Aorta (tissue), 5 donors: Measurements from ENCODE around the gene NUDT9. TPM values are rescaled to one million over a fixed set of nuclear protein-coding genes. Genes with fewer than 3 reads are reported as not detected.
A peak's percentile ranks its signal among the peaks of the same experiment; 100 is the strongest.
"Not testable (repeated sequence)": the region's sequence is repeated elsewhere in the genome, so short reads cannot be mapped to it uniquely, and the experiment has no call there.

Source experiments
- ATAC-seq: fragments of 200-7000 bp; cut with Tn5 transposase; one replicate; pipeline ENCODE4 v1.9.1; 2022; ENCODE audit warnings: moderate library complexity; ENCODE audit not compliant: low FRiP score
- DNase-seq, 2 donors: peaks; one replicate each; pipeline ENCODE4 v3.0.0-alpha.2; 2020
- H3K27ac ChIP-seq, 2 donors: one replicate each; pipeline ENCODE4 v1.5.1; 2013; ENCODE audit warnings: low read length in 2 of 2, mild to moderate bottlenecking in 2 of 2, moderate library complexity in 2 of 2, control low read depth in 1 of 2, inconsistent platforms in 1 of 2, low read depth in 1 of 2
- H3K27me3 ChIP-seq, 2 donors: one replicate each; pipeline ENCODE4 v1.6.1; 2013; ENCODE audit warnings: control low read depth in 1 of 2, low read length in 1 of 2, mild to moderate bottlenecking in 1 of 2, moderate library complexity in 1 of 2; ENCODE audit not compliant: insufficient read depth in 2 of 2, control insufficient read depth in 1 of 2
- H3K36me3 ChIP-seq, 2 donors: one replicate each; pipeline ENCODE4 v1.6.1; 2013; ENCODE audit warnings: control low read depth in 1 of 2, low read length in 1 of 2, mild to moderate bottlenecking in 1 of 2; ENCODE audit not compliant: insufficient read depth in 2 of 2, control insufficient read depth in 1 of 2
- H3K4me1 ChIP-seq, 2 donors: one replicate each; pipeline ENCODE4 v1.6.1; 2013; ENCODE audit warnings: low read length in 2 of 2, control low read depth in 1 of 2, mild to moderate bottlenecking in 1 of 2, moderate library complexity in 1 of 2; ENCODE audit not compliant: insufficient read depth in 2 of 2, control insufficient read depth in 1 of 2
- H3K4me3 ChIP-seq, 2 donors: one replicate each; pipeline ENCODE4 v1.5.1; 2013; ENCODE audit warnings: low read length in 2 of 2, control low read depth in 1 of 2, mild to moderate bottlenecking in 1 of 2
- H3K9me3 ChIP-seq: one replicate; pipeline ENCODE4 v1.6.1; 2013; ENCODE audit warnings: mild to moderate bottlenecking, low read length; ENCODE audit not compliant: control insufficient read depth
- WGBS, 2 donors: extraction: QIAGEN DNeasy Blood & Tissue Kit; methylation state at CpG; one replicate each; pipeline ENCODE4 v1.1.7; 2013; 5-methylcytosine and 5-hydroxymethylcytosine counted together
- intact Hi-C, 2 donors: fragments of 100-400 bp; cut with DNase I; formaldehyde crosslinking; loops; one replicate each; pipeline versions ENCODE4 v1.14.2 to v1.15.0; 2022
- polyA plus RNA-seq, 2 donors: library from polyadenylated mRNA; stranded (reverse); fragments of 200-250 nt; gene quantifications; one replicate each; pipeline ENCODE4 v1.2.3, GENCODE V29; 2013
- total RNA-seq, 2 donors: library from RNA; stranded (reverse); fragmentation: NEBNext Ultra II Directional; extraction: Animal tissue kit (Norgen Biotek cat#: 25700); gene quantifications; one replicate each; pipeline ENCODE4 v1.2.1, GENCODE V29; 2021
- donor health status: healthy with polysubstance abuse.
- donor health status: Bipolar disorder and iron deficiency.
- donor health status: DM: no; HTN: no; CAD: no.
- donor health status: DM: no; HTN: no; CAD: no.
- donor health status: DM: yes; HTN: yes; CAD: no.

The NUDT9 gene
- total and polyA plus RNA-seq, 4 donors = 22.2 to 39.0 (median 33.9) TPM

- DNase-seq (no peak), ATAC-seq (no peak)
- Histone ChIP-seq H3K4me1 (no peaks in the 10 kb centered on the region), H3K36me3 (no peaks in the 10 kb centered on the region), H3K27ac (no peak overlapping the region), H3K9me3 (no peaks in the 10 kb centered on the region), H3K4me3 (no peak overlapping the region), H3K27me3 (no peaks in the 10 kb centered on the region)
- intact Hi-C loops = loop anchor here in 1 of 2 donors (5.0 to 10.0 kb wide), 2 partner anchors 33 to 456 kb away; partner anchors contain the start of gene NUDT9
- WGBS, 2 donors = 78 to 85% methylated on average over 3 of the region's 3 CpGs
These were observed 33.5 kb upstream of the NUDT9 start for GRCh38 chr4:87388901-87389300.

- H3K27ac ChIP-seq, intact Hi-C loops: not testable (repeated sequence)
- 88 to 90% methylated on average over 20 of the region's 20 CpGs for WGBS, 2 donors
These were observed 32.3 kb upstream of the NUDT9 start for GRCh38 chr4:87390055-87390454.

GRCh38 chr4:87390551-87390890 lies 31.9 kb upstream of the NUDT9 start:
- peak overlapping the region; percentile 99 to 100 for H3K4me3 ChIP-seq
- ATAC-seq = no peak
- no peaks in the 10 kb centered on the region for H3K9me3 ChIP-seq
- intact Hi-C loops = no loop called here
- no peak for DNase-seq
- H3K27me3 ChIP-seq = no peaks in the 10 kb centered on the region
- H3K36me3 ChIP-seq = no peaks in the 10 kb centered on the region
- H3K4me1 ChIP-seq = no peaks in the 10 kb centered on the region
- H3K27ac ChIP-seq = peak overlapping the region in 1 of 2 donors; percentile 86

More at GRCh38 chr4:87390055-87390454, 32.3 kb upstream of the NUDT9 start:
- not testable (repeated sequence) for H3K36me3 ChIP-seq, H3K4me1 ChIP-seq, H3K9me3 ChIP-seq, ATAC-seq, H3K27me3 ChIP-seq
- peak overlapping the region in 1 of 2 donors; percentile 99 for H3K4me3 ChIP-seq
- DNase-seq = peak in 1 of 2 donors; percentile 38

DNA sequence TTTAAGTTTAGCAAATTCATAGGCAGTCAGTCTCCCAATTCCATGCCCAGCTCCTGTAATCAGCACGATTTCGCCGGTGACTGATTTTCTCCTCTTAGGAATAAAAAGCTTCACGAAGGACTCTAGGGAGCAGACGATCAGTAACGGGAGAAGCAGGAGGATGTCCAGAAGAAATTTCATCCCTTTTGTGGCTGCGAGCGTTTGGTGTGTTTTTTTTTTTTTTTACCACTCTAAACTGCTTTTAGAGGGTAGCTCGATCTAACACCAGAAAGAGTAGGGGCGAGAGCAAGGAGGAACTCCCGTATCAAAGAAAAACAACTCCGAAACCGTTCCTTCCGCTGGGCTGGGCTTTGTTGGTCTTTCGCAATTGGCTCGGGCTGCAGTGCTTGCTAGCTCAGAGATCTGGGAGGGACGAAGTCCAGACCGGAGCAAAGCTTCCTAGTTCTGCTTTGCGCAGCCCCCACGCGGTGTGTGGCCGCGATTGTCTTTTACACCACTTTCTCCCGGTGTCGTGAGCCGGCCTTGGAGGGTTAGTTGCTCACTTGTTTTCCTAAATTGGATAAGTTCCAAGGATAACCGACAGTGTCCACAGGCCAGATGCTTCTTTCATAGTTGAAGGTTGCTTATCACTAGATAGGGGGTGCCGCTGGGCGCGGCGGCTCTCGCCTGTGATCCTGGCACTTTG lies 31.3 kb upstream of the NUDT9 start, which contains the start of gene HSD17B11:
TSS of gene HSD17B11 (minus strand) at position 298 of the 685 bp plus-strand sequence. CDS start at position 180, 118 bp downstream.
- intact Hi-C loops = no loop called here
- Histone ChIP-seq H3K4me1 (no peaks in the 10 kb centered on the region), H3K9me3 (no peaks in the 10 kb centered on the region), H3K27ac (peak within 1 kb of the TSS; percentile 86 to 89), H3K27me3 (no peaks in the 10 kb centered on the region), H3K36me3 (no peaks in the 10 kb centered on the region), H3K4me3 (peak within 1 kb of the TSS; percentile 99 to 100)
- DNase-seq = peak; percentile 92 to 96
- peak; percentile 98 for ATAC-seq
- 0% methylated on average over 32 of the region's 32 CpGs for WGBS, 2 donors

DNA sequence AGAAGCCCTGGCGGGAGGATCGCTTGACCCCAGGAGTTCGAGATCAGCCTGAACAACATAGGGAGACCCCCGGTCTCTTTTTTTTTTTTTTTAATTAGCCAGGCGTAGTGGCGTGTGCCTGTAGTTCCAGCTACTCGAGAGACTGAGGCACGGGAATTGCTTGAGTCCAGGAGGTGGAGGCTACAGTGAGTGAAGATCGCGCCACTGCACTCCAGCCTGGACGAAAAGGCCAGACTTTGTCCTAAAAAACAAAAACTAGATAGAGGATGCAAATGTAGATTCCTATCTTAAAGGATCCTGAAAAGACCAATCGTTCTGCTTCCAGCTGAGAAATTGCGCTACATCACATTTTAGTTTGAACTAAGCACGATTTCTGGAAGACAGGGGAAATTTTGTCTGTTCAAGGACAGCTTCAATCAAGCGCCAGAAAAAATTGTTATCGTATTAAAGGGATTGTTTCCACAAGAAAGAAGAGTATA lies 30.8 kb upstream of the NUDT9 start:
- Histone ChIP-seq H3K9me3 (no peaks in the 10 kb centered on the region), H3K4me1 (no peaks in the 10 kb centered on the region), H3K27ac (peak overlapping the region; percentile 79 to 89), H3K36me3 (no peaks in the 10 kb centered on the region), H3K4me3 (peak overlapping the region; percentile 99 to 100), H3K27me3 (no peaks in the 10 kb centered on the region)
- DNase-seq (no peak), ATAC-seq (peak; percentile 69)
- intact Hi-C loops = no loop called here
- WGBS, 2 donors = 8 to 9% methylated on average over 16 of the region's 16 CpGs

DNA sequence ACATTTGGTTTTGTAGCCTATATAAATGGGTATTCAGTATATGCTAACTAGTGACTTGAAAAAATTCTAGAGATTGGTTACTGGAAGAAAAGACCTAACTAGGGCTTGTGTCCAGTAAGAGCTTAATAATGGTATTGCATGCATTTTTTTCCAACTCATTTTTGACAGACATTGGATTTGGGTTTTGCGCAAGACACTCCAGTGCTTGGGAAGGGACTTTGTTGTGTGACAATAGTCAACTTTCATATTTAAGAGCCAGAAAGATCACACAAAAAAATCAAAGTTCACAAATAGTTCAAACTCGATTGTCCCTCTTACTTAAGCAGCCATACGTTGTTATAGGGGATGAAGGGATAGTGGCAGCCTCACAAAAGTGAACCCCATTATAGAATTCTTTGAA lies 30.2 kb upstream of the NUDT9 start:
- no peaks in the 10 kb centered on the region for H3K9me3 ChIP-seq
- no peaks in the 10 kb centered on the region for H3K4me1 ChIP-seq
- 87 to 90% methylated on average over 3 of the region's 3 CpGs for WGBS, 2 donors
- ATAC-seq (no peak), DNase-seq (no peak)
- no peaks in the 10 kb centered on the region for H3K27me3 ChIP-seq
- no peaks in the 10 kb centered on the region for H3K36me3 ChIP-seq
- intact Hi-C loops = no loop called here
- H3K4me3 ChIP-seq = no peak overlapping the region
- no peak overlapping the region for H3K27ac ChIP-seq

DNA sequence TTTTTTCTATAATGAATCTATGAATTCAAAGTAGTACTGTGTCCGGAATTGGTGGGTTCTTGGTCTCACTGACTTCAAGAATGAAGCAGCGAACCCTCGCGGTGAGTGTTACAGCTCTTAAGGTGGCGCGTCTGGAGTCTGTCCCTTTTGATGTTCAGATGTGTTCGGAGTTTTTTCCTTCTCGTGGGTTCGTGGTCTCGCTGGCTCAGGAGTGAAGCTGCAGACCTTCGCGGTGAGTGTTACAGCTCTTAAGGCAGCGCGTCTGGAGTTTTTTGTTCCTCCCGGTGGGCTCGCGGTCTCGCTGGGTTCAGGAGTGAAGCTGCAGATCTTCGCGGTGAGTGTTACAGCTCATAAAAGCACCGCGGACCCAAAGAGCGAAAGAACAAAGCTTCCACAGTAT lies 27.3 kb upstream of the NUDT9 start:
- H3K4me3 ChIP-seq, DNase-seq, H3K9me3 ChIP-seq, H3K36me3 ChIP-seq, H3K4me1 ChIP-seq, H3K27ac ChIP-seq, H3K27me3 ChIP-seq, ATAC-seq, intact Hi-C loops: not testable (repeated sequence)
- WGBS, 2 donors = 87 to 91% methylated on average over 23 of the region's 23 CpGs

DNA sequence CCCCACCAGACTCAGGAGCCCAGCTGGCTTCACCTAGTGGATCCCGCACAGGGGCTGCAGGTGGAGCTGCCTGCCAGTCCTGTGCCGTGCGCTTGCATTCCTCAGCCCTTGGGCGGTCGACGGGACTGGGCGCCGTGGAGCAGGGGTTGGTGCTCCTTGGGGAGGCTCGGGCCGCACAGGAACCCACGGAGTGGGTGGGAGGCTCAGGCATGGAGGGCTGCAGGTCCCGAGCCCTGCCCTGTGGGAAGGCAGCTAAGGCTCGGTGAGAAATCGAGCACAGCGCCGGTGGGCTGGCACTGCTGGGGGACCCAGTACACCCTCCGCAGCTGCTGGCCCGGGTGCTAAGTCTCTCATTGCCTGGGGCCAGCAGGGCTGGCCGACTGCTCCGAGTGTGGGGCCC lies 26.5 kb upstream of the NUDT9 start:
- H3K4me1 ChIP-seq, H3K9me3 ChIP-seq, H3K27me3 ChIP-seq, H3K4me3 ChIP-seq, H3K27ac ChIP-seq, intact Hi-C loops, H3K36me3 ChIP-seq, ATAC-seq: not testable (repeated sequence)
- 91 to 93% methylated on average over 15 to 20 of the region's 20 CpGs for WGBS, 2 donors
- DNase-seq = peak in 1 of 2 donors; percentile 39

GRCh38 chr4:87399148-87399547 lies 23.2 kb upstream of the NUDT9 start:
- Histone ChIP-seq H3K9me3 (no peaks in the 10 kb centered on the region), H3K27me3 (no peaks in the 10 kb centered on the region), H3K27ac (no peak overlapping the region), H3K36me3 (no peaks in the 10 kb centered on the region), H3K4me1 (no peaks in the 10 kb centered on the region), H3K4me3 (no peak overlapping the region)
- 77 to 82% methylated on average over 3 of the region's 3 CpGs for WGBS, 2 donors
- DNase-seq = peak in 1 of 2 donors; percentile 50
- peak; percentile 62 for ATAC-seq
- intact Hi-C loops = no loop called here
